Liver (tissue), 3 donors: ENCODE measurements around the gene REXO1.
A peak's percentile ranks its signal among the peaks of the same experiment; 100 is the strongest.

Experiments used
- GABPA ChIP-seq, 2 donors: IDR thresholded peaks in 1 of 2; conservative IDR thresholded peaks in 1 of 2; 2 replicates each; pipeline ENCODE4 v1.6.1; 2016; ENCODE audit warnings: antibody characterized with exemption in 2 of 2, mild to moderate bottlenecking in 1 of 2, moderate library complexity in 1 of 2
- HNF4A ChIP-seq, 2 donors: conservative IDR thresholded peaks; 2 replicates each; pipeline ENCODE4 v1.6.1; 2016; ENCODE audit warnings: antibody characterized with exemption in 2 of 2, mild to moderate bottlenecking in 2 of 2
- JUND ChIP-seq, 2 donors: IDR thresholded peaks; 2 replicates each; pipeline ENCODE4 v1.6.1; 2016; ENCODE audit warnings: antibody characterized with exemption in 2 of 2
- RAD21 ChIP-seq, 2 donors: IDR thresholded peaks; 2 replicates each; pipeline ENCODE4 v1.6.1; 2016; ENCODE audit warnings: antibody characterized with exemption in 2 of 2, mild to moderate bottlenecking in 2 of 2
- SP1 ChIP-seq: IDR thresholded peaks from 2 replicates; pipeline ENCODE4 v1.6.1; 2018; ENCODE audit warnings: antibody characterized with exemption, mild to moderate bottlenecking
- TAF1 ChIP-seq: conservative IDR thresholded peaks from 2 replicates; pipeline ENCODE4 v1.6.1; 2016; ENCODE audit warnings: antibody characterized with exemption, mild to moderate bottlenecking
- YY1 ChIP-seq: IDR thresholded peaks from 2 replicates; pipeline ENCODE4 v1.6.1; 2016; ENCODE audit warnings: antibody characterized with exemption, mild to moderate bottlenecking
- TF ChIP-seq, protein P1 (sequence below): IDR thresholded peaks from 2 replicates; pipeline ENCODE4 v1.6.1; 2016; ENCODE audit warnings: antibody characterized with exemption
- TF ChIP-seq, protein P2 (sequence below): fragments of 150-350 bp; IDR thresholded peaks from 2 replicates; pipeline ENCODE4 v1.5.1; 2017; ENCODE audit warnings: improper control_type of control experiment, low read depth, low read length; ENCODE audit not compliant: missing input control
- TF ChIP-seq, protein P3 (sequence below): IDR thresholded peaks from 2 replicates; pipeline ENCODE4 v1.6.1; 2016; ENCODE audit warnings: antibody characterized with exemption
- TF ChIP-seq, protein P4 (sequence below): IDR thresholded peaks from 2 replicates; pipeline ENCODE4 v1.6.1; 2016; ENCODE audit warnings: antibody characterized with exemption
- TF ChIP-seq, protein P5 (sequence below): IDR thresholded peaks from 2 replicates; pipeline ENCODE4 v1.6.1; 2016; ENCODE audit warnings: antibody characterized with exemption, mild to moderate bottlenecking
- donor health status: healthy.
- donor health status: healthy.

DNA sequence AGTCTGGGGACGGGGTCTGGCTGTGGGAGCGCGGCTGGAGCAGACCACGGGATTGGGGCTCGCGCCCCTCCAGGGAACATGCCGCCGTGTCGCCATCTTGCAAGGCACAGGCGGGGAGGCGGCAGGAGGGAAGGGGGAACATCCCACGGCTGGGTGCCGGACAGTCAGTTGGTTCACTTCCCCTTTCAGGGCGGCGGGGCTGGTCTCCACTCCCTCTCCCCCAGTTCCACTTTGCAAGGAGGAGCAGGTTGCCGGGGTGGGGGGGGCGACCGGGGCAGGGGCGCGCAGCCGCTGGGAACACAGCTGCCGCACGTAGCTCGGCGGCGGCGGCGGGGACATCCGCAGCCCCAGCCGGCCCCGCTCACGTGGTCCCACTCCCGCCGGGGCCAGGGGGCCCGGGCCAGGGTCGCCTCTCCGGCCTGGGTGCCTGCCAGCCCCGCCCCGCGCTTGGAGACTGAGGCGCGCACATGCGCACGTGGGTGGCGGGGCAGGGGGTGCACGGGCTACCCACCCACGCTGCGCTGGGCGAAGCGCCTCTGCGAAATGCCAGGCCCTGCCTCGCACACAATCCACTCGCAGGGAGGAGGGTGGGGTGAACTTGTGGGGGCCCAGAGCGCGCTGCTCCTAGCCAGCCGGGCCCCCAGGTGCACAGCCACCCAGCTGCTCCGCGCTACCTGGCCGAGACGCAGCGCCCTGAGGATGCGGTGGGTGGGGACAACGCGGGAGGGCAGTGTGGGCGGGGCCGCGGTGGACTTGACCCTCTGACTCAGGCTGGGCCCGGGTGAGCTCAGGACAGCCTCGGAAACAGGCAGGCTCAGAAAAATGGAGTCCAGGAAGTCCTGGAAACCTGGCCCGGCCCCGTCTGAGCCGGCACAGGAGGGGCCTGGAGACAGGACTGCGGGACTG, 8.7 kb upstream of the REXO1 start:
- TF ChIP-seq TAF1 (no peak), JUND (IDR thresholded peaks at IDR 0.05) (peak; percentile 84 to 94), SP1 (peak; percentile 83), GABPA (IDR thresholded peaks at IDR 0.05 in 1 of 2, conservative IDR thresholded peaks at IDR 0.05 in 1 of 2) (peak in 1 of 2 donors; percentile 37), YY1 (peak; percentile 88), HNF4A (conservative IDR thresholded peaks at IDR 0.05) (peak; percentile 80 to 82), RAD21 (IDR thresholded peaks at IDR 0.05) (no peak)
- TF ChIP-seq, protein P1, sequence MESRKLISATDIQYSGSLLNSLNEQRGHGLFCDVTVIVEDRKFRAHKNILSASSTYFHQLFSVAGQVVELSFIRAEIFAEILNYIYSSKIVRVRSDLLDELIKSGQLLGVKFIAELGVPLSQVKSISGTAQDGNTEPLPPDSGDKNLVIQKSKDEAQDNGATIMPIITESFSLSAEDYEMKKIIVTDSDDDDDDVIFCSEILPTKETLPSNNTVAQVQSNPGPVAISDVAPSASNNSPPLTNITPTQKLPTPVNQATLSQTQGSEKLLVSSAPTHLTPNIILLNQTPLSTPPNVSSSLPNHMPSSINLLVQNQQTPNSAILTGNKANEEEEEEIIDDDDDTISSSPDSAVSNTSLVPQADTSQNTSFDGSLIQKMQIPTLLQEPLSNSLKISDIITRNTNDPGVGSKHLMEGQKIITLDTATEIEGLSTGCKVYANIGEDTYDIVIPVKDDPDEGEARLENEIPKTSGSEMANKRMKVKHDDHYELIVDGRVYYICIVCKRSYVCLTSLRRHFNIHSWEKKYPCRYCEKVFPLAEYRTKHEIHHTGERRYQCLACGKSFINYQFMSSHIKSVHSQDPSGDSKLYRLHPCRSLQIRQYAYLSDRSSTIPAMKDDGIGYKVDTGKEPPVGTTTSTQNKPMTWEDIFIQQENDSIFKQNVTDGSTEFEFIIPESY, result no peak
- TF ChIP-seq, protein P2, sequence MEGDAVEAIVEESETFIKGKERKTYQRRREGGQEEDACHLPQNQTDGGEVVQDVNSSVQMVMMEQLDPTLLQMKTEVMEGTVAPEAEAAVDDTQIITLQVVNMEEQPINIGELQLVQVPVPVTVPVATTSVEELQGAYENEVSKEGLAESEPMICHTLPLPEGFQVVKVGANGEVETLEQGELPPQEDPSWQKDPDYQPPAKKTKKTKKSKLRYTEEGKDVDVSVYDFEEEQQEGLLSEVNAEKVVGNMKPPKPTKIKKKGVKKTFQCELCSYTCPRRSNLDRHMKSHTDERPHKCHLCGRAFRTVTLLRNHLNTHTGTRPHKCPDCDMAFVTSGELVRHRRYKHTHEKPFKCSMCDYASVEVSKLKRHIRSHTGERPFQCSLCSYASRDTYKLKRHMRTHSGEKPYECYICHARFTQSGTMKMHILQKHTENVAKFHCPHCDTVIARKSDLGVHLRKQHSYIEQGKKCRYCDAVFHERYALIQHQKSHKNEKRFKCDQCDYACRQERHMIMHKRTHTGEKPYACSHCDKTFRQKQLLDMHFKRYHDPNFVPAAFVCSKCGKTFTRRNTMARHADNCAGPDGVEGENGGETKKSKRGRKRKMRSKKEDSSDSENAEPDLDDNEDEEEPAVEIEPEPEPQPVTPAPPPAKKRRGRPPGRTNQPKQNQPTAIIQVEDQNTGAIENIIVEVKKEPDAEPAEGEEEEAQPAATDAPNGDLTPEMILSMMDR, result no peak
- TF ChIP-seq, protein P3, sequence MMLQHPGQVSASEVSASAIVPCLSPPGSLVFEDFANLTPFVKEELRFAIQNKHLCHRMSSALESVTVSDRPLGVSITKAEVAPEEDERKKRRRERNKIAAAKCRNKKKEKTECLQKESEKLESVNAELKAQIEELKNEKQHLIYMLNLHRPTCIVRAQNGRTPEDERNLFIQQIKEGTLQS, result peak; percentile 70
- TF ChIP-seq, protein P4, sequence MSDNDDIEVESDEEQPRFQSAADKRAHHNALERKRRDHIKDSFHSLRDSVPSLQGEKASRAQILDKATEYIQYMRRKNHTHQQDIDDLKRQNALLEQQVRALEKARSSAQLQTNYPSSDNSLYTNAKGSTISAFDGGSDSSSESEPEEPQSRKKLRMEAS, result no peak
- TF ChIP-seq, protein P5, sequence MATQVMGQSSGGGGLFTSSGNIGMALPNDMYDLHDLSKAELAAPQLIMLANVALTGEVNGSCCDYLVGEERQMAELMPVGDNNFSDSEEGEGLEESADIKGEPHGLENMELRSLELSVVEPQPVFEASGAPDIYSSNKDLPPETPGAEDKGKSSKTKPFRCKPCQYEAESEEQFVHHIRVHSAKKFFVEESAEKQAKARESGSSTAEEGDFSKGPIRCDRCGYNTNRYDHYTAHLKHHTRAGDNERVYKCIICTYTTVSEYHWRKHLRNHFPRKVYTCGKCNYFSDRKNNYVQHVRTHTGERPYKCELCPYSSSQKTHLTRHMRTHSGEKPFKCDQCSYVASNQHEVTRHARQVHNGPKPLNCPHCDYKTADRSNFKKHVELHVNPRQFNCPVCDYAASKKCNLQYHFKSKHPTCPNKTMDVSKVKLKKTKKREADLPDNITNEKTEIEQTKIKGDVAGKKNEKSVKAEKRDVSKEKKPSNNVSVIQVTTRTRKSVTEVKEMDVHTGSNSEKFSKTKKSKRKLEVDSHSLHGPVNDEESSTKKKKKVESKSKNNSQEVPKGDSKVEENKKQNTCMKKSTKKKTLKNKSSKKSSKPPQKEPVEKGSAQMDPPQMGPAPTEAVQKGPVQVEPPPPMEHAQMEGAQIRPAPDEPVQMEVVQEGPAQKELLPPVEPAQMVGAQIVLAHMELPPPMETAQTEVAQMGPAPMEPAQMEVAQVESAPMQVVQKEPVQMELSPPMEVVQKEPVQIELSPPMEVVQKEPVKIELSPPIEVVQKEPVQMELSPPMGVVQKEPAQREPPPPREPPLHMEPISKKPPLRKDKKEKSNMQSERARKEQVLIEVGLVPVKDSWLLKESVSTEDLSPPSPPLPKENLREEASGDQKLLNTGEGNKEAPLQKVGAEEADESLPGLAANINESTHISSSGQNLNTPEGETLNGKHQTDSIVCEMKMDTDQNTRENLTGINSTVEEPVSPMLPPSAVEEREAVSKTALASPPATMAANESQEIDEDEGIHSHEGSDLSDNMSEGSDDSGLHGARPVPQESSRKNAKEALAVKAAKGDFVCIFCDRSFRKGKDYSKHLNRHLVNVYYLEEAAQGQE, result peak; percentile 38
